Spleen (tissue), 11 donors: ENCODE measurements around the gene MSH3. TPM values are rescaled to one million over a fixed set of nuclear protein-coding genes. Genes with fewer than 3 reads are reported as not detected.
"Not testable (repeated sequence)": the region's sequence is repeated elsewhere in the genome, so short reads cannot be mapped to it uniquely, and the experiment has no call there.

Experiments
- DNase-seq: peaks from one replicate; pipeline ENCODE4 v3.0.0-alpha.2; 2020
- H3K27ac ChIP-seq, 8 donors: fragments of 200-600 bp; sonication (generic) in 7 of 8; 1 replicate in 4 of 8; 2 replicates in 4 of 8; pipeline versions ENCODE4 v1.5.0 to v1.8.0; 2016 to 2021; ENCODE audit warnings: inconsistent platforms in 4 of 8, mild to moderate bottlenecking in 4 of 8, moderate library complexity in 1 of 8
- H3K27me3 ChIP-seq, 7 donors: fragments of 200-600 bp; sonication (generic) in 6 of 7; replicated peaks in 1 of 7; 1 replicate in 4 of 7; 2 replicates in 3 of 7; pipeline versions ENCODE4 v1.5.0 to v1.8.0; 2016 to 2021; ENCODE audit warnings: inconsistent platforms in 3 of 7, mild to moderate bottlenecking in 1 of 7
- H3K36me3 ChIP-seq, 6 donors: fragments of 200-600 bp; sonication (generic) in 5 of 6; 1 replicate in 4 of 6; 2 replicates in 2 of 6; pipeline versions ENCODE4 v1.5.0 to v1.8.0; 2016 to 2021; ENCODE audit warnings: inconsistent platforms in 2 of 6
- H3K4me1 ChIP-seq, 6 donors: fragments of 200-600 bp; sonication (generic) in 5 of 6; 1 replicate in 3 of 6; 2 replicates in 3 of 6; pipeline versions ENCODE4 v1.5.0 to v1.8.0; 2016 to 2021; ENCODE audit warnings: inconsistent platforms in 3 of 6
- H3K4me3 ChIP-seq, 8 donors: fragments of 200-600 bp; sonication (generic) in 7 of 8; 1 replicate in 4 of 8; 2 replicates in 4 of 8; pipeline versions ENCODE4 v1.5.0 to v1.8.0; 2016 to 2021; ENCODE audit warnings: inconsistent platforms in 4 of 8, mild to moderate bottlenecking in 4 of 8, moderate library complexity in 2 of 8
- H3K9me3 ChIP-seq, 8 donors: fragments of 200-600 bp; sonication (generic) in 7 of 8; 1 replicate in 4 of 8; 2 replicates in 4 of 8; pipeline versions ENCODE4 v1.5.0 to v1.8.0; 2016 to 2021; ENCODE audit warnings: inconsistent platforms in 4 of 8
- CTCF ChIP-seq, 11 experiments: fragments of 200-600 bp in 7 of 11; fragments of 450-650 bp in 4 of 11; sonication (generic) in 4 of 11; IDR thresholded peaks in 8 of 11; conservative IDR thresholded peaks in 3 of 11; 1 replicate in 7 of 11; 2 replicates in 4 of 11; pipeline versions ENCODE4 v1.4.0 to v1.8.0; 2016 to 2021; ENCODE audit warnings: antibody characterized with exemption in 11 of 11, inconsistent platforms in 4 of 11, mild to moderate bottlenecking in 1 of 11
- POLR2A ChIP-seq, 3 donors: fragments of 450-650 bp; IDR thresholded peaks; one replicate each; pipeline ENCODE4 v1.5.1; 2017; ENCODE audit warnings: antibody characterized with exemption in 3 of 3, mild to moderate bottlenecking in 1 of 3
- POLR2AphosphoS5 ChIP-seq, 3 donors: sonication (generic); formaldehyde crosslinking; IDR thresholded peaks; one replicate each; pipeline ENCODE4 v1.5.1; 2017; ENCODE audit warnings: antibody characterized with exemption in 3 of 3
- WGBS, 5 donors: extraction: QIAGEN DNeasy Blood & Tissue Kit in 3 of 5; methylation state at CpG; one replicate each; pipeline versions ENCODE4 v1.1.5 to v1.1.7; 2013 to 2018; 5-methylcytosine and 5-hydroxymethylcytosine counted together
- intact Hi-C: fragments of 100-400 bp; cut with DNase I; formaldehyde crosslinking; loops from one replicate; pipeline ENCODE4 v1.15.0; 2023; ENCODE audit warnings: low total_unique reads
- polyA plus RNA-seq, 3 donors: library from polyadenylated mRNA; stranded (reverse); fragments of 200-250 nt; gene quantifications; one replicate each; pipeline ENCODE4 v1.2.1, GENCODE V29; 2013
- total RNA-seq, 7 donors: library from RNA; depleted of rRNA in 3 of 7; stranded (reverse); fragments of >200 nt in 3 of 7; fragmentation: NEBNext Ultra II Directional in 4 of 7; extraction: Animal tissue kit (Norgen Biotek cat#: 25700) in 4 of 7; gene quantifications; one replicate each; pipeline versions ENCODE4 v1.1.0 to v1.2.1, GENCODE V29; 2016 to 2021
- donor health status: healthy with polysubstance abuse.
- donor health status: DM: no; HTN: no; CAD: no; lungs with moderate emphysema.
- donor health status: DM: no; HTN: no; CAD: no.
- donor health status: Bipolar disorder and iron deficiency.
- donor health status: healthy.
- donor health status: DM: no; HTN: no; CAD: no.
- donor health status: DM: yes; HTN: yes; CAD: no.

Gene MSH3
- total and polyA plus RNA-seq, 10 donors = 2.3 to 17.0 (median 14.6) TPM

- DNase-seq = no peak
- no peak overlapping the region for H3K27ac ChIP-seq
- TF ChIP-seq CTCF (IDR thresholded peaks at IDR 0.05 in 8 of 11, conservative IDR thresholded peaks at IDR 0.05 in 3 of 11) = no peak
- no peak for TF ChIP-seq POLR2AphosphoS5 (IDR thresholded peaks at IDR 0.05)
- TF ChIP-seq POLR2A (IDR thresholded peaks at IDR 0.05) = no peak
- 28 to 52% (median 32%) methylated on average over 2 of the region's 2 CpGs for WGBS, 5 donors
- H3K27me3 ChIP-seq = no peaks in the 10 kb centered on the region
- peaks cover 0 to 58% (median 8%) of the 10 kb centered on the region in 6 donors for H3K36me3 ChIP-seq
- intact Hi-C loops = no loop called here
- no peak overlapping the region for H3K4me3 ChIP-seq
- peaks cover 0 to 9% (median 4%) of the 10 kb centered on the region in 6 donors for H3K4me1 ChIP-seq
- H3K9me3 ChIP-seq = peaks cover 3 to 36% (median 23%) of the 10 kb centered on the region in 8 donors
Measured at GRCh38 chr5:80825786-80826460, 171.5 kb downstream of the MSH3 start.

- DNase-seq = no peak
- H3K36me3 ChIP-seq = peaks cover 0 to 32% (median 2%) of the 10 kb centered on the region in 6 donors
- TF ChIP-seq CTCF (IDR thresholded peaks at IDR 0.05 in 8 of 11, conservative IDR thresholded peaks at IDR 0.05 in 3 of 11) (no peak), POLR2AphosphoS5 (IDR thresholded peaks at IDR 0.05) (no peak), POLR2A (IDR thresholded peaks at IDR 0.05) (no peak)
- H3K9me3 ChIP-seq = peaks cover 0 to 3% (median 0%) of the 10 kb centered on the region in 8 donors
- no peak overlapping the region for H3K4me3 ChIP-seq
- no peaks in the 10 kb centered on the region for H3K4me1 ChIP-seq
- H3K27ac ChIP-seq = no peak overlapping the region
- no peaks in the 10 kb centered on the region for H3K27me3 ChIP-seq
- intact Hi-C loops = no loop called here
Measured at GRCh38 chr5:80834710-80835109, 180.3 kb downstream of the MSH3 start.

- no peak overlapping the region for H3K4me3 ChIP-seq
- no peaks in the 10 kb centered on the region for H3K9me3 ChIP-seq
- DNase-seq = no peak
- no peaks in the 10 kb centered on the region for H3K27me3 ChIP-seq
- intact Hi-C loops = no loop called here
- H3K36me3 ChIP-seq = peaks cover 0 to 31% (median 2%) of the 10 kb centered on the region in 6 donors
- 93 to 99% (median 93%) methylated on average over 4 of the region's 4 CpGs for WGBS, 5 donors
- H3K27ac ChIP-seq = no peak overlapping the region
- no peak for TF ChIP-seq CTCF (IDR thresholded peaks at IDR 0.05 in 8 of 11, conservative IDR thresholded peaks at IDR 0.05 in 3 of 11)
- TF ChIP-seq POLR2A (IDR thresholded peaks at IDR 0.05) = no peak
- no peak for TF ChIP-seq POLR2AphosphoS5 (IDR thresholded peaks at IDR 0.05)
- H3K4me1 ChIP-seq = no peaks in the 10 kb centered on the region
Measured at GRCh38 chr5:80835128-80835527, 180.7 kb downstream of the MSH3 start.

GRCh38 chr5:80837679-80838078 lies 183.2 kb downstream of the MSH3 start:
- DNase-seq = no peak
- intact Hi-C loops = no loop called here
- no peak overlapping the region for H3K27ac ChIP-seq

GRCh38 chr5:80841026-80841797 lies 186.8 kb downstream of the MSH3 start:
- intact Hi-C loops, H3K4me1 ChIP-seq, H3K9me3 ChIP-seq, H3K4me3 ChIP-seq, H3K27ac ChIP-seq, DNase-seq, H3K36me3 ChIP-seq, H3K27me3 ChIP-seq: not testable (repeated sequence)
- 83 to 90% (median 90%) methylated on average over 5 to 6 of the region's 6 CpGs for whole genome bisulfite sequencing, 5 donors

More at GRCh38 chr5:80837679-80838078, 183.2 kb downstream of the MSH3 start:
- H3K4me1 ChIP-seq = no peaks in the 10 kb centered on the region
- H3K4me3 ChIP-seq = no peak overlapping the region
- H3K36me3 ChIP-seq = peaks cover 0 to 14% (median 2%) of the 10 kb centered on the region in 6 donors
- H3K9me3 ChIP-seq = peaks cover 0 to 9% (median 5%) of the 10 kb centered on the region in 8 donors
- H3K27me3 ChIP-seq = no peaks in the 10 kb centered on the region
- no peak for TF ChIP-seq CTCF (IDR thresholded peaks at IDR 0.05 in 8 of 11, conservative IDR thresholded peaks at IDR 0.05 in 3 of 11)
- TF ChIP-seq POLR2A (IDR thresholded peaks at IDR 0.05) = no peak
- no peak for TF ChIP-seq POLR2AphosphoS5 (IDR thresholded peaks at IDR 0.05)

GRCh38 chr5:80846422-80846821 lies 192.0 kb downstream of the MSH3 start:
- peaks cover 6 to 29% (median 18%) of the 10 kb centered on the region in 8 donors for H3K9me3 ChIP-seq
- H3K27me3 ChIP-seq, DNase-seq, H3K4me3 ChIP-seq, intact Hi-C loops, H3K27ac ChIP-seq, H3K4me1 ChIP-seq: not testable (repeated sequence)
- 74 to 92% (median 86%) methylated on average over 7 to 8 of the region's 8 CpGs for WGBS, 5 donors
- H3K36me3 ChIP-seq = peaks cover 2 to 48% (median 22%) of the 10 kb centered on the region in 6 donors
